GM19193 (cell line): ENCODE results near the gene TGDS.

Experiments
- POLR2A ChIP-seq: IDR thresholded peaks from 4 replicates; pipeline ENCODE4 v1.6.1; 2011; ENCODE audit not compliant: insufficient read depth, insufficient read length; ENCODE audit errors: extremely low read depth

TGDS gene

DNA sequence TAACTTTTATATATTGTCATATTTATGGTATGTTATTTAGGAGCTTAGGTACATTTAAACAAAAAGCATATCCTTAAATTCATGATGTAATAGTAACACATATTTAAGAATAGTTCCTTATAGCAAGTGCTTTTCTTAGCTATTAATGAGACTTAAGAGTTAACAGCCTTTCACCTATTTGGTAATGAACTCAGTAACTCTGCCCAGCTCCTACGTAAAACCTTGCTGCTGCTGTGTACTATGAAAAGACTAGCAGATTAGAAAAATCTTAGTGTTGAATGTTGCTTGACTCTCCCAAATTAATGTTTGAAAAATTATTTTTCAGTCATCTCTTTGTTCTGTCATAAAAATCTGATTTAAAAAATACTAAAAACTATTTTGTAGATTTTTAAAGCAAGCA is 12.6 kb upstream of the TGDS start:
- TF ChIP-seq POLR2A = no peak

DNA sequence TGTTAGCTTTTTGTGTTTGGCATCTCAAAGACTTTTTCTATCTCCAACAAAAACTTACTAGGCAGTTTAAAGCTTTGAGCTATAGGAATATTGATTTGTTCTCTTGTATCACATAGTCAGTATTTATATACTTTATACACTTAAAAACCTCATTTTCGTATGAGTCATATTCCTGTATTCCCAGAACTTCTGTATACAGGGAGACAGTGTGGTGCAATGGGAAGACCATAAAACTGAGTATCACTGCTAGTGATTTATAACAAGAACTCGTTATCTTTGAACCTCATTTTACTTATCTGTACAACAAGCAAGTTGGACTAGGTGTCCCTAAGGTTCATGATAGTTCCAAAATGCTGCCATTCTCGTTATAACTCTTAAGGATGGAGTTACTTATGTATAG is 12.0 kb upstream of the TGDS start:
- TF ChIP-seq POLR2A = no peak

DNA sequence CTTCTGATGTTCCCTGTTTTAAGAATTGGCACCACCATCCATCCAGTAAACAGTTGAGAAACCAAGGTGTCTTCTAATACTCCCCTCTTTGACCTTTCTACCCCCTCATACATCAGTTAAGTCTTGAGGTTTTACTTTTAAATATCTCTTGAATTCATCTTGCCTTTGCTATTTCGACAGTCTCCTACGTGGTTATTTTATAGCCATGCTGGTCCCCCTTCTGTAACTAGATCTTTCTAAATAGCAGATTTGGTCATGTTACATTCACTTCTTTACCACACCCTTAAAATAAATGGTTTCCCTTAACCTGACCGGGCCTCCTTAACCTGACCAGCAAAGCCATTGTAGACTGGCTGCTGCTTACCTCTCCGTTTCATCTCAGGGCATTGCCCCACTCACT is 11.1 kb upstream of the TGDS start:
- no peak for TF ChIP-seq POLR2A

DNA sequence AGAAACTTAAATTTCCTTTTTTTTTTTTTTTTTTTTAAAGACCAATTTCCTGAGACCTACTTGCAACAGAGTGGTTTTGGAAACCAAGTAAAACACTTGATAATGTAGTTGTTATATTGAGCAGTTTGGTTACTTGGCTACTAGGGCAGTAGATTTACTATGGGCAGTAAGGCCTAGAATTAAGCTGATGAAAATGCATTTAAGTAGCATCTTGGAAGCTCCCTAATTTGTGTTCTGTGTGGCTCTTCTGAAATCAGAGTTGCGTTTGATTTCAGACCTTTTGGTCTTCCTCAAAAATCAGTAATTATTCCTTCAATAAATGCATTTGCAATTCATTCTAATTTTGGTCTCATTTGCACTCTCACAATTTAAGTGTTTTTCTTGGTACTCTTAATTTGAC is 6.5 kb upstream of the TGDS start:
- no peak for TF ChIP-seq POLR2A

DNA sequence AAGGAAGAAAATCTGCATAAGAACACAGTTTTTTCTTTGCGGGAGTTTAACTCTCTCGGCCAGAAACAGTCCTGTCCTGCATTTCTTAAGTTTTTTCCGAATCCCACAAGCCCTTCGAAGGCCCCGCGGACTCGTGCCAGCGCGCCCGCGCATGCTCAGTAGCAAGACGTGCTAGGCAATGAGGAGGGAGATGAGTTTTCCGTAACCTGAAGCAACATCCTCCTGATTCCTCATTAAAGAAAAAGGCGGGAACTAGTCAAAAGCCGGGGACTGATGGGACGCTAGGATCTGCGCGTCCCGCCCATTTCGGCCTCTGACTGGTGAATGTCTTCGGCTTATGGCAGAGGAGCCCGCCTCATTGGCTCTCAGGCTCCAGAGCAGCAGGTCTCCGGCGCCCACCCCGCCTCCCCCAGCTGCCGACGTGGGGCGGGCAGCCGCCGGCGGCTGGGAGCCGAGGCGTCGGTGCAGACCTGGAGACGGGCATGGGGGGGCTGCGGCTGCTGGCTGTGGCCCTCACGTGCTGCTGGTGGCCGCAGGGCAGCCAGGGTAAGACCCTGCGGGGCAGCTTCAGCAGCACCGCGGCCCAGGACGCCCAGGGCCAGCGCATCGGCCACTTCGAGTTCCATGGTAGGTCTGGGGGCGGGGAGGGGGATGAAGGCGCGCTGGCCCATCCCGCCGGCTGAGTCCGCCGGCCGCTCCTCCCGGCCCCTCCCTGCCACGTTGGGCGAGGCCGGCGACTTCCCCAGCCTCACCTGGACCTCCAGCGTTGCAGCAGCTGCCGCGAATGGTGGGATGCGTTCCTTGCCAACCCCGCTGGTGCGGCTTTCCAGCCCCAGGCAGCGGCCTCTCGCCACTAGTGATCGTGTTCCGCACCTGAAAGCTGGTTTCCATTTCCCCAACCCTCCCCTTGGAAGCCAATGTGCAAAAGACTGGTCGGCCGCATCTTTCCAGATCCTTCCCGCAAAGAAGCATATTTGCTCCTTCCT is 5.8 kb upstream of the TGDS start, which contains the start of gene GPR180:
Gene GPR180, plus strand, starts transcription at position 412 of the 986 bp plus-strand sequence. Its CDS starts 71 bp downstream, at position 483.
- TF ChIP-seq POLR2A = peak; percentile 82

DNA sequence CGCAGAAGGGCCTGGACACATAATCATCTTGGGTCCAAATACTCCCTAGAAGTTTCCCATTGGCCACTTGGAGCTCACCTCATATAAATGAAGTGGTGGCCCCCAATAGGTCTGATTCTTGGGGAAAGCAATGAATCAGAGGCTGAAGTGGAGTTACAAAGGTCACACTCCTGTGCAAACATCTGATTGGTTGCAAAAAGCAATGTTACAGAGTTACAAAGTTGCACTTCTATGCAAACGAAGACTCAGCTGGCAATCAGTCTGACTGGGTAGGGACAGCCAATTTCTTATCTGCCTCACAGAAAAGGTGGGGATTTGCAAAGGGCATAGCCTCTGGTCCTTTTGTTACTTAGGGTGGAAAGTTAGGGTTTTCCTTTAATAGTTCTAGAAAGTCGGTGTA is 3.9 kb upstream of the TGDS start:
- TF ChIP-seq POLR2A = no peak

DNA sequence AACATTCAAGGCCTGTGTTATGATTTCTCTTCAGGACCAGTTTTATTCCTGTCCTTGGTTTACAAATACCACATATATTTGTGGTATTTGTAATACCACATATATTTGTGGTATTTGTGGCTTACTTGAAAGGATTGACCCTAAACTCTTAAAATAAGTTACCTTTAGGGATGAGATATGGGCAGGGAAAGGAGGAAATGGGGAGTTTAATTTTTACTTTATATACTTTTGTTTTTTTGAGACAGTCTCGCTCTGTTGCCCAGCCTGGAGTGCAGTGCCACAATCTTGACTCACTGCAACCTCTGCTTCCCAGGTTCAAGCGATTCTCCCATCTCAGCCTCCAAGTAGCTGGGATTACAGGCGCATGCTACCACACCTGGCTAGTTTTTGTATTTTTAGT is 2.3 kb upstream of the TGDS start:
- TF ChIP-seq POLR2A = no peak

DNA sequence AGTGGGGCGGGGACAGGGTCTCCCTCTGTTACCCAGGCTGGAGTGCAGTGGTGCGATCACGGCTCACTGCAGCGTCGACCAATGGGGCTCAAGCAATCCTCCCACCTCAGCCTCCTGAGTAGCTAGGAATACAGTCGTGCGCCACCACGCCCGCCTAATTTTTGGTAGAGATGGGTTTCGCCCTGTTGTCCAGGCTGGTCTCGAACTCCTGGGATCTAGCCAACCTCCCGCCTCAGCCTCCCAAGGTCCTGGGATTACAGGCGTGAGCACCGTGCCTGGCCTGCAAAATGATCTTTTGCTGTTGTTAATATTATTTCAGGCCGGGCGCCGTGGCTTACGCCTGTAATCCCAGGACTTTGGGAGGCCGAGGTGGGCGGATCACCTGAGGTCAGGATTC is 621 bp upstream of the TGDS start:
- TF ChIP-seq POLR2A = no peak

DNA sequence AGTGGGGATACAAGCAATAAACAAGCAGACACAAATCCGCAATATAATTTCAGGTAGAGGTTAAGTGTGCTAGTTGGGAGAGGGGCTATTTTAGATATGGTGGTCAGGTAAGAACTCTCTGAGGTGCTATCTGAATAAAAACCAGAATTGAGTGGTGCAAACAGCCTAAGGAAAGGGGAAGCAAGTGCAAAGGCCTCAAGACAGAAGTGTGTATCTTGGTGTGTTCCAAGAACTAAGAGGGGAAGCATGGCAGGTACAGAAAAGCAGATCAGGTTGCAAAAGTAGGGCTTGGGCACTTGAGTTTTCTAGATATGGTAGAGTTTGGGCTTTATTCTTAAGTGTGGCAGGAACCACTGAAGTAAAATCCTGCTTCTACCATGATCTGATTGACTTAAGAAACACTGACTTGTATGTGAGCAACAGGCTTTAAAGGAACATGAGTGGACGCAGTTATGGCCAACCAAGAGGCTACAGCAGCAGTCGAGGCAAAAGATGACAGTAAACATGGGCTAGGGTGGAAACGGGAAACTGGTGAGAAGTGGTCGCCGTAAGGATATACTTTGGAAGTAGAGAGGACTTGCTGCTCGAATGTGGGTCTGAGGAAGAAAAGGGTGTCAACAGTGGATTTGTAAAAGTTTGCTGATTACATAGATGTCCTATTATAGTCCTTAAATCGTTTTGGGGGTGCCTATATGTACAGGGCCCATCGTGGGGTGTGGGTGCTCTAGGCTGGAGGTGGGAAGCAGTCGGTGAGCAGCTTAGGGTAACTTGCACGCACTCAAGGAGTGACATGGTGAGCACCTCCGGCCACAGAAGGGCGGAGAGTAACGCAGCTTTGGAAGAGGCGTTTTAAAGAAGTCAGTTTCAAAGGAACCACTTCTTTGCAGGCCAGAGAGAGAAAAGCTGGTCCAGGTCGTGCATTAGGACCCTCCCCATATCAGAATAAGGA is 677 bp downstream of the TGDS start:
- no peak for TF ChIP-seq POLR2A

DNA sequence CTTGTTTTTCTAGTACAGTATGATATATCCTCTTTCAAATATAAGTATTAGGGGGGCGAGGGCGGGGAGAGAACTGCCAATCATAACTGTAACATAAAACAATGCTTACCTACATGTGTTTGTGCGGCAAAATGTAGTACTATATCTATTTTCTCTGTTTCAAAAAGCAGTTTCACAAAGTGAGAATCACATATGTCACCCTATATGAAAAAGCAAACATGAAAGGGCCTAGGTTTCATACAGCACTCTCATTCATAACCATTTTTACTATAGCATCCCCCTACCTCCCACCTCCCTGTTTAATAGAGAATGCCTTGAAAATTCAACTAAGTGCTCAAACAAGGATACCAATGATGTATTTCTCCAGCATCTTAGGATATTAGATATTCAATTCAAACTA is 5.2 kb downstream of the TGDS start:
- TF ChIP-seq POLR2A = no peak

DNA sequence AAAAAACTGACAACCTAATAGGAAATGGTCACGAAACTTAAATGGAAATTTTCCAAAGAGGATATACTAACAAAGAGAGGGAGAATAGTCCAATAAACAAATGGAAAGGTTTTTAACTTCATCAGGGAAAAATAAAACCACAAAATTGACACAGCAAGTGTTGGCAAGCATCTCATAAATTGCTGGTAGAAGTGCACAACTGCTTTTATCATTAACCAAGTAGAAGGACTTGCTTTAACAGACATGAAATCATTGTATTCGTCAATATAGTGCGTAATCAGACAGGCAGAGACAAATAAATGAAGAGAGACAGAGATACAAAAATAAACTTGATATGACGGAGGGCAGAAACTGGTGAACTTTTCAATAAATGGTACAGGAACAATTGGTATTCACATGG is 7.4 kb downstream of the TGDS start:
- TF ChIP-seq POLR2A = no peak

DNA sequence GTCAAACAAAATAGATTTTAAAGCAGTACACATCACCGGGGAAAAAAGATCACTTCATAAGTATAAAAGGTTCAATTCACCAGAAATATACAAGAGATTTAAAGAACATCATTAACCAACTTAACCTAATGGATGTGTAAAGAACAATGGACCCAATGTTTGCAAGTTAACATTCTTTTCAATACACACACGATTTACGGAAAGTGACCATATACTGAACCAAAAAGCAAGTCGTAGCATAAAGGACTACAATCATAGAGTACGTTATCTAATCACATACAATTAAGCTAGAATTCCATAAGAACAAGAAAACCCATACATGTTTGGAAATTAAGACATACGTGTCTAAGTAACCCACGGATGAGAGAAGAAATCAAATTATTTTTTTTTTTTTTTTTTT is 9.6 kb downstream of the TGDS start:
- TF ChIP-seq POLR2A = no peak

DNA sequence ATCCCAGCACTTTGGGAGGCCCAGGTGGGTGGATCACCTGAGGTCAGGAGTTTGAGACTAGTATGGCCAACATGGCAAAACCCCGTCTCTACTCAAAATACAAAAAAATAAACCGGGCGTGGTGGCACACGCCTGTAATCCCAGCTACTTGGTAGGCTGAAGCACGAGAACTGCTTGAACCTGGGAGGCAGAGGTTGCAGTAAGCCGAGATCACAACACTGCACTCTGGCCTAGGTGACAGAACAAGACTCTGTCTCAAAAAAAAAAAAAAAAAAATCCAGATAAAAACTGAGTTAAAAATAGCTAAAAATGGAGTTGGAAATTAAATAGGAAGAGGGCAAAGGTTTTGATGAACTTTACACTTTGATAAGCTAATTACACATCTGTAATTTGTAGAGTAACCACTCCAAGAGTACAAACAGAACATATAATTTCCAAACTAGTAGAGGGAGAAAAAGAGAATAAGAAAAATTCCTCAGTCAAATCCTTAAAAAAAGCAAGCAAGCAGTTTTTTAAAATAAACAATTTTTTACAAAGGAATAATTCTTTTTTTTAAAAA is 10.3 kb downstream of the TGDS start:
- no peak for TF ChIP-seq POLR2A

DNA sequence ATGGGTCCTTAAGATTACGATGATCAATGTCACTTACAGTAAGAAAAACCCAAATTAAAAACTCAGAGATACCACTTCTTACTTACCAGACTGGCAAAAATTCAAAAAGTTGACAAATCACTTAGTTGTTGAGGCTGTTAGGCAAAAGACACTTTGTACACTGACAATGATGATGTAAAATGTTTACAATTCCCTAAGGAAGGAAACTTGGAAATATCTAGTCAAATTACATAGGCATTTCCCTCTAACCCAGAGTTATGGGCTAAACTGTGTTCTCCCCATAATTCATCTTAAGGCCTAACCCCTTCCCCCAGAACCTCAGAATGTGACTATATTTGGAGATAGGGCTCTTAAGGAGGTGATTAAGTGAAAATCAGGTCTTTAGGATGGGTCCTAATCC is 12.0 kb downstream of the TGDS start:
- no peak for TF ChIP-seq POLR2A

DNA sequence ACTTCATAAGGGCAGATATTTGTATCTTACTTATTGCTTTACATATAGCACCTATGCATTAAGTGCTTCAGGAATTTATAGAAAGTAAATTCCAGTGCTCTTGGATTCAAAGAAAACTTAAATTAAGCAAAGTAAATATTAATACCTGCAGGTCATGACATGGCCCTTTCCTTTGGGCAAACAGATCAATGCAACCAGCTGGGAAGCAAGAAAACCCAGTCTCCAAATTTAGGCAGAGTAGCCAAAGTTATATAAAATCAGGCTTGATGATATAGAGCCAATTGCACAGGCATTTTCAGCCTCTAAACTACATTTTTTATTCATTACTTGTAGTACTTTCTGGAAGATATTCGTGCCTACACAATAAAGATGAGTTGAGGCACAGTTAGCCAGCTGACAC is 16.9 kb downstream of the TGDS start:
- TF ChIP-seq POLR2A = no peak
